Parietal lobe (tissue), 2 donors: ENCODE measurements around the gene DEFB121. TPM values are rescaled to one million over a fixed set of nuclear protein-coding genes. Genes with fewer than 3 reads are reported as not detected.

Experiments used
- small RNA-seq: library from RNA; depleted of rRNA; stranded (forward); fragments of <200 nt; gene quantifications from one replicate; pipeline ENCODE3, GENCODE V24; 2014; ENCODE audit warnings: low replicate concordance
- total RNA-seq: library from RNA; depleted of rRNA; stranded (reverse); fragments of >200 nt; gene quantifications from one replicate; pipeline ENCODE4 v1.2.3, GENCODE V29; 2014

The DEFB121 gene, protein sequence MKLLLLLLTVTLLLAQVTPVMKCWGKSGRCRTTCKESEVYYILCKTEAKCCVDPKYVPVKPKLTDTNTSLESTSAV
- not detected for total RNA-seq

DNA sequence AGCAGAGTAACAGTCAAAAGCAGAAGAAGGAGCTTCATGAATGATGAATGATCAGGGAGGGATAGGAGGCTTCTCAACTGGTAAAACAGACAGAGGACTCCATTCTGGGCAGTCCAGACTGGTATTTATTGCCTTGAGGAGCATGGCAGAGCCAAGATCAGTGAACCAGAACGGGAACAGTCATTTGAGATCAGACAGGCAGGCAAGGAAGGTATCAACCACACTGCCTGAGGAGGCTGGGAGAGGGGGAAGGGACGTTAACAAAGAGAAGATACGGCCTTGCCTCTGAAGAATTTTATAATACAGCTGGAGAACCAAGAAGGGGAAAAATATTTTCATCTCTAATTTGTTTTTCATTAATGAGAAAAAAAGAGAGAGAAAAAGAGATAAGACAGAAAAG, at the start of gene DEFB121:
TSS of gene DEFB121 (minus strand) at position 101 of the 400 bp plus-strand sequence. CDS start at position 38, 63 bp downstream.

DNA sequence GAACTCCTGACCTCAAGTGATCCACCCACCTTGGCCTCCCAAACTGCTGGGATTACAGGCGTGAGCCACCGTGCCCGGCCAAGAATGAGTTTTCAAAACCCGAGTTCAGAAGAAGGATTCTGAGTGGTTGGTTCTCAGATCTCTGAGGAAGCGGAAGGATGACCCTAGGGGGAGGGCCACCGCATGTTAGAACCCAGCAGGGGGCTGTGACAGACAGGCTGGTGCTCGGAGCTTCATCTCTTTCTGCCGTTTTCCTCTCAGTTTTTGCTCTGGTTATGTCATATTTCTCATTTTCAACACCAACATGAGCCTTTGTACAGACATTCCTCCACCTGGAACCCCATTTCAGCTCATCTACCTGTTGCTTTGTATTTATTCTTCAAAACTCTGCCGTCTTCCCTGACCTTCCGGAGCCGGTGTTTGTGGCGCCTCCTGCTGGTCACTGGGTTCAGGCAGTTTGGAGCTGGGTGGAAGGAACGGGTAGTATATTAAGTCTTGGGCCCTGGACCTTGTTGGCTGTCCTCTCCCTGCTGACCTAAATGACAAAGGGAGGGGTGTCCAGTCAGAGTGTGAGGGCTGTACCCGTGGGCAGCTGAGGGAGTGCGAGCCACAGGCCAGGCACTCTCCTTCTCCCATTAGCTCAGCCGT, 34.1 kb upstream of the DEFB121 start, which contains the start of gene DEFB123:
TSS of gene DEFB123 (plus strand) at position 621 of the 648 bp plus-strand sequence. CDS start 67 bp downstream, outside the sequence.

DNA sequence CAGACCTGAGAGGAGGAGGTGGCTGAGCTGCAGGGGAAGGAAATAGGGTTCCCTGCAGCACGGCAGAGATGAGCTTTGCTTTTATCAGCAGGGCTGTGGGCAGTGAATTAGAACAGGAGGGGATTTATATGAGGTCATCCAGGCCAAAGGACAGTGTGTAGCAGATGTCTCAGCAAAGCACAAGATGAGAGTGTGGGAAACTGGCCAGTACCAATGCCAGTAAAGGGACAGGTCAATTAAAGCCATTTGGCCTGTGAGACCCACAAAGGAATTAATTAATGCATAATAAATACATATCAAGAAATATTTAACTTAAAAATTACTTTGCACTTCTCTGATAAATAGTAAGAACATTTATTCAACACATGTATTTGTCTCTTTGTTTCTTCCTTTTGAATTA, 15.5 kb downstream of the DEFB121 start, which contains the start of gene DEFB119:
TSS of gene DEFB119 (minus strand) at position 101 of the 400 bp plus-strand sequence. CDS start 107 bp downstream, outside the sequence.

DNA sequence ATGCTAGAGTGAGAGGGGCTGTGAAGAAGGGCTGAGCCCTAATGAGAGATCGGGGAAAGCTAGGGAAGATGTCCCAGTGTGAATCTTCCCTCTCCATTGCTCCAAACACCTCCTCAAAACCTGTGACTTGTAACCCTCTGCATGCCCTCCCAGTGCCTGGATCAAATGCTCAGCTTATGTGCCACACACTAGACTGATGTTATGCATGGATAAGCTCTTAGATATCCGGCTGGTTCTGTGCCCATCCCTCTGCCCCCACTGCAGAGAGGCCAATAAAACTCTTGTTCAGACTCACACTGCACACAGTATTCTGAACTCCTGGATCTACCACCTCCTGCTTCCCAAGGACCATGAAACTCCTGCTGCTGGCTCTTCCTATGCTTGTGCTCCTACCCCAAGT, 37.7 kb downstream of the DEFB121 start, which contains the start of gene DEFB118:
TSS of gene DEFB118 (plus strand) at position 301 of the 400 bp plus-strand sequence. CDS start at position 351, 50 bp downstream.

Small RNA genes within 50 kb of the gene (small RNA-seq; reads per million reads assigned to genes)
- gene DEFB117 = not detected
- gene RF00561 = not detected
- gene RNA5SP480 = not detected

Other genes with a start within 250 kb of the DEFB121 start
- not detected for gene DEFB115, start 148.6 kb downstream of the DEFB121 start, total RNA-seq
- gene DEFB116, start 97.6 kb downstream of the DEFB121 start, total RNA-seq = not detected
- gene DEFB118, start 37.6 kb downstream of the DEFB121 start, total RNA-seq = not detected
- gene DEFB119, start 15.6 kb downstream of the DEFB121 start, total RNA-seq = not detected
- not detected for gene DEFB123, start 34.4 kb upstream of the DEFB121 start, total RNA-seq
- not detected for gene DEFB124, start 68.9 kb upstream of the DEFB121 start, total RNA-seq
- gene REM1, start 69.1 kb upstream of the DEFB121 start, total RNA-seq = 0.31 TPM
- 49.5 TPM for gene HM13, start 108.2 kb upstream of the DEFB121 start, total RNA-seq
- 26.0 TPM for gene ID1, start 199.1 kb upstream of the DEFB121 start, total RNA-seq
- gene COX4I2, start 231.7 kb upstream of the DEFB121 start, total RNA-seq = not detected